GM21367 (cell line): ENCODE results near the gene PANX2.
"Not testable (repeated sequence)": the region's sequence is repeated elsewhere in the genome, so short reads cannot be mapped to it uniquely, and the experiment has no call there.

Experiments used
- ATAC-seq: cut with Tn5 transposase; IDR thresholded peaks from one replicate; pipeline ENCODE4 v1.9.1; 2021; ENCODE audit not compliant: unreplicated experiment

The PANX2 gene

DNA sequence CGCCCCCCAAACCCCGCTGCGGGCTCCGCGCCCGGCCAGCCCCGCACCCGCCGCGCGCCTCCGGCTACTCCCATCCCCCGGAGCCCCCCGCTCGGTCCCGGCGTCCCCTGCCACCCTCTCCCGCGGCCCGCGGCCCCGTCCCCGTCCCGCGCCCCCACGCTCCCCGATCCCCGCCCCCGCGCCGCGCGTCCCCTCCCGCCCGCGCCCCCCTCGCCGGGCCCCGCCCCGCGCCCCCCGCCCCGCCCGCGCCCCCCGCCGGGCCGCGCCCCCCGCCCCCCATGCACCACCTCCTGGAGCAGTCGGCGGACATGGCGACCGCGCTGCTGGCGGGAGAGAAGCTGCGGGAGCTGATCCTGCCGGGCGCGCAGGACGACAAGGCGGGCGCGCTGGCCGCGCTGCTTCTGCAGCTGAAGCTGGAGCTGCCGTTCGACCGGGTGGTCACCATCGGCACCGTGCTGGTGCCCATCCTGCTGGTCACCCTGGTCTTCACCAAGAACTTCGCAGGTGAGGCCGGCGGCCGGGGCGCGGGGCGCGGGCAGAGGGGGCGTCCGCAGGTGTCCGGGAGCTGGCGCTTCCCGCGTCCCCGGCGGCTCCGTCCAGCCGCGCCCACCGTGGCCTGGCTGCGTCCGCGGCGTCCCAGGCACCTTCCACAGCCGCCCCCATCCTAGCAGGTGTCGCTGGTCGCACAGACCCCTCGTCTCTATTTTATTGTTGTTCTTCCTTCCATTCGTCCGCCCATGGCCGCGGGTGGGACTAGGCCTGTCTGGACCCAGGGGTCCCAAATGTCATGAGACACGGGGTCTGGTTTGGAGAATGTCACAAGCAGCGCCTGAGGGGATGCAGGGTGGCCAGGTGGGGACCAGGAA, at the start of gene PANX2:
Gene PANX2 (plus strand): TSS at position 279 of the 866 bp plus-strand sequence. CDS start 0 bp downstream, at position 279.
- no peak for ATAC-seq

GRCh38 chr22:50121202-50121740, 49.3 kb upstream of the PANX2 start:
- no peak for ATAC-seq

DNA sequence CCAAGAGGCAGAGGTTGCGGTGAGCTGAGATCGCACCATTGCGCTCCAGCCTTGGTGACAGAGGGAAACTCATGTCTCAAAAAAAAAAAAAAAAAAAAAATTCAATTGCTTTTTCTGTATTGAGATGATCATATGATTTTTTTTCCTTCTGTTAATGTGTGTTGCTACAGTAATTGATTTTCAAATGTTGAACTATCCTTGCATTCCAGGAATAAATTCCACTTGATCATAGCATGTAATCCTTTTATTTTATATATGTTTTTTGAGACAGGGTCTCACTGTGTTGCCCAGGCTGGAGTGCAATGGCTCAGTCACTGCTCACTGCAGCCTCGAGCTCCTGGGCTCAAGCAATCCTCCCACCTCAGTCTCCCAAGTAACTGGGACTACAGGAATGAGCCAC, 47.4 kb upstream of the PANX2 start:
- ATAC-seq, result no peak

DNA sequence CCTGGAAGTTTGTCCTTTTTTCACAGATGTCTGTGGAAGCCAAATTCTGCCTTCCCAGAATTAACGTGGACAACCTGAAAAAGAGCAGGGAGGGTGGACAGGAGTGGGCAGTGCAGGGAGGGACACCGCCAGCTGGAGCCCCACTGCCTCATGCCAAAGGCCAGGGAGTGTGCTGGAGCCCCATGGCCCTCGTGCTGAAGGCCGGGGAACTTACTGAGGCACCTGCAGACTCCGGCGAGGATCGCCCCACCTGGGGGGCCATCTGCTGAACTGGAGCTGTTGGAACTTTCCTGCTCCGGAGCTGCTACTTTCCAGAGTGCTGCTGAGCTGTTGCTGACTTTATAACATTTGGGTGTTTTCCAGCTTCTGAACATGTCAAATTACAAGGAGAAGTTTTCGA, 45.5 kb upstream of the PANX2 start:
- ATAC-seq, result no peak

DNA sequence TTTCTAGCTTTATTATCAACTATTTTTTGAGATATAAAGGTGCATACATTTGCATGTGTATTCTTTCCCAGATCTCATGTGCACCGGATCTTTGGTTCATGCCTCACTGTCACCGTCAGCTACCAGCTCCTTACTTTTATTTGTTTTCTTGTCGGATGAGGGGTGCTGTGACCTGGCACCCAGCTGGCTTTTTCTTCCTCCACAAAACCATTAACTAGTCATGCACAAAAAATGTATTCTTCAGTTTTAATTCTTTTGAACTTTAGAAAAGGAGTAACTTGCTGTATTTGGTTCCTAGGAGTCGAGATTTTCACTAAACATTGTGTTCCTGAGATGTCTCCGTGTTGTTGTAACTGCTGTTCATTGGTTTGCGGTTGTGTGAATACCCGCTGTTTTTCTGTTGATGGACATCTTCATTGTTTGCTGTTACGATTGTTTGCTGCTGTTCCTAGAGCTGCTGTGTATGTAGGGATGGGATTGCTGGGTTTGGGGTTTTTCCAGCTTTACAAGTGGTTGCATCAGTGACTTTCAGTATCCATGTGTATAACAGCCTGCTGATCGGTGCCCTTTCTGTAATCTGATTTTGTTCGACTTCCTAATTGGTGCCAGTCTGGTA, 41.3 kb upstream of the PANX2 start:
- ATAC-seq, result no peak

GRCh38 chr22:50131894-50132293, 38.6 kb upstream of the PANX2 start:
- no peak for ATAC-seq

GRCh38 chr22:50134481-50134880, 36.0 kb upstream of the PANX2 start:
- ATAC-seq, result no peak

DNA sequence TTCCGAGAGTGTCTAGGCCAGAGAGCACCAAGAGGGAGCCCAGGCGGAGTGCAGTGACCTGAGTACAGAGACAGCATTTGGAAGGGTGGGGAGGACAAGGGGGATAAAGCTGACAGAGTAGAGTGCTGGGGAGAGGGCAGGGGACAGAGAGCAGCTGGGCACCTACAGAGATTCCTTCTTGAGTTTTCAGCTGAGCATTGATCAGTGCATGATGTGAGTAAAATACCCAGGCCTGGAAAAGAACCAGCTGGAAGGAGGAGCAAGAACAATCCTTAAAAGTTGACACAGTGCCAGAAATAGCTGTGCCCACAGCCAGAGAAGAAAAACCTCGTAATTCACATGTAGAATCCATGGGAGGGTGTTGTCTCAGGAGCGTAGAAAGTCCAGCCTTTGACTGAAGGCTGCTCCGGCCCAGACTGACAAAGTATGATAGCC, 33.9 kb upstream of the PANX2 start:
- no peak for ATAC-seq

- ATAC-seq, result not testable (repeated sequence)
Observed at GRCh38 chr22:50137277-50137676, 33.3 kb upstream of the PANX2 start.

DNA sequence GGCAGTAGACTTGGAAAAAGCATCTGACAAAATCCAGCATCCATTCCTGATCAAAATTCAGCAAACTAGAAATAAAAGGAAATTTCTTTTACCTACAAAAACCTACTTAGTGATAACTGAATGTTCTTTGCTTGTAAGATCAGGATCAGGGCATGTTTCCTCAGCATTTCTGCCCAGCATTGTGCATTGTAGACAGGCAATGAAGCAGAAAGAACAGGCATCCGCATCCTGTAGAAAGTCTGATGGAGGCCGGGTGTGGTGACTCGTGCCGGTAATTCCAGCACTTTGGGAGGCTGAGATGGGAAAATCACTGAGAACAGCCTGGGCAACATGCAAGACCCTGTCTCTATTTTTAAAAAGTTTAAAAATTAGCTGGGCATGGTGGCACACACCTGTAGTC, 32.5 kb upstream of the PANX2 start:
- no peak for ATAC-seq

- ATAC-seq, result no peak
Observed at GRCh38 chr22:50138988-50139387, 31.5 kb upstream of the PANX2 start.

- ATAC-seq, result no peak
Observed at GRCh38 chr22:50139843-50140415, 30.6 kb upstream of the PANX2 start.

- no peak for ATAC-seq
Observed at GRCh38 chr22:50140615-50141014, 29.9 kb upstream of the PANX2 start.

DNA sequence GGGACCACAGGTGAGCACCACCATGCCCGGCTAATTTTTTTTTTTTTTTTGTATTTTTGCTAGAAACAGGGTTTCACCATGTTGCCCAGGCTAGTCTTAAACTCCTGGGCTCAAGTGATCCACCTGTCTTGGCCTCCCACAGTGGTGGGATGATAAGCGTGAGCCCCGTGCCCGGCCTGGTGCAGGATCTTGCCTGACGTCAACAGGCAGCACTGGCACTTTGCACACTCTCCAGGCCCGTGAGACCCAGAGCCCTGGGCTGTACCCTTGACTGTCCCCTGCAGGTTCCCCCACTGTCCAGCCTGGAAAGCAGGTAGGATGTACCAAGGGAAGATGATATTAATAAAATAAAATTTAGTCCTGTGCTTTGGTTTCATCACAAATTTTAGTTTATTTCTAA, 29.1 kb upstream of the PANX2 start:
- no peak for ATAC-seq

GRCh38 chr22:50141891-50142363, 28.6 kb upstream of the PANX2 start:
- no peak for ATAC-seq

GRCh38 chr22:50143096-50143495, 27.4 kb upstream of the PANX2 start:
- no peak for ATAC-seq

DNA sequence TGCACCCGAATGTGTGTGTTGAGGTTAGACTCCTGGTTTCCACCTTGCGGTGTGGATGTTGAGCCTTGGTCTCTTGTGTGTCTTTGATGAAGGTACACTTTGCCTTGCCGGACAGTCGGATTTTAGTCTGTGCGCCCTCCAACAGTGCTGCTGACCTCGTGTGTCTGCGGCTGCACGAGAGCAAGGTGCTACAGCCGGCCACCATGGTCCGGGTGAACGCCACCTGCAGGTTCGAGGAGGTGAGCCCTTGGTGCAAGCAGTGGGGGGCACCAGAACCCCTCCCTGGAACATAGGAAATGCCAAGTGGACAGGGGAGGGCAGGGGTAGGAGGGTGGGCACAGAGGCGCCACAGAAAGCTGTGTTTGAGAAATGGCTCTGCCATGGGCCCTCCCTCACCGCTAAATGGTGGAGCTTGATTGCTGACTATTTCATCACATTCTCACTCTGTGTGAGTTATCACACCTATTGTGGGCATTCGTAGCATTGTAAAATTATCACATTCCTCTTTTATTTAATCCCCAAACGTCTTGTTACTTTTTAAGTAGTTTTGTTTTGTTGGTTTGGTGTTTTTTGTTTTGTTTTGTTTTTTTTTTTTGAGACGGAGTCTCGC, 26.4 kb upstream of the PANX2 start:
- ATAC-seq, result no peak

- no peak for ATAC-seq
Observed at GRCh38 chr22:50145721-50146438, 24.7 kb upstream of the PANX2 start.

DNA sequence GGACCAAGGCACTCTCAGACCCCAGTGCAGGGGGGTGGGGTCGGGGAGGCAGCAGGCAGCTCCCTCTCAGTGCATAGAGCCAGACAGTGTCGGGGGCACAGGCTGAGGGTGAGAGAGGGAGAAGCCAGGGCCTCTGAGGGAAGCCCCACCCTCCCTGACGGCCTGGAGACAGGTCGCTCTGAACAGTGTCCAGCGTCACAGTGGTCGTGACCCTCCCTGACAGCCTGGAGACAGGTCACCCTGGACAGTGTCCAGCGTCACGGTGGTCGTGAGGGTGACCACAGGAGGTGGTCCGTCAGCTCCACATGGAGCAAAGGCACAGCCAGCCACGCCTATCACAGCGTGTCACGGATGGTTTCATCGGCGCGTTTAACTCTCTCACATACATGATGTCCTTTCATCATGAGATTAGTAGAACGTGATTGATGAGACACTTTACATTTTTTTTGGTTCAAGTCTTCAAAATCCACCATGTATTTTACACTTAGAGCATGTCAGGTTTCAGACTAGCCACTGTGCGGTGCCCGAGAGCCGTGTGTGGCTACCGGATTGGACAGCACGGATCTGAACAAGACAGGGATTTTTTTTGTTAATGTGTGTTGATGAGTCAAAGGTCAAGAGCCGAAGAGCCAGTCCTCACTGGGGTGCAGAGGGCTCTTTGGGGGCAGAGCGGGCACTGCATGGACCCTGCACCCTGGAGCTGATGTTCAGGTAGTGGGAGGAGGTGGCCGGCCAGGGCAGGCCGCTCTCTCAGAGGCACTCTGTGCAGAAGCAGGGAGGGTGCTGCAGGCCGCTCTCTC, 23.9 kb upstream of the PANX2 start:
- ATAC-seq, result no peak
